GM12874 (cell line): ENCODE measurements around the gene SELENOO.

ENCODE experiments used
- CTCF ChIP-seq: IDR thresholded peaks from 2 replicates; pipeline ENCODE4 v1.5.1; 2011; ENCODE audit warnings: low read depth, mild to moderate bottlenecking, control low read depth, low read length, moderate library complexity; ENCODE audit not compliant: insufficient read depth

The SELENOO gene

GRCh38 chr22:50190182-50190940 lies 10.4 kb upstream of the SELENOO start:
- TF ChIP-seq CTCF, result peak; percentile 56

GRCh38 chr22:50190941-50191741 lies 9.7 kb upstream of the SELENOO start:
- no peak for TF ChIP-seq CTCF

GRCh38 chr22:50192436-50193204 lies 8.2 kb upstream of the SELENOO start:
- TF ChIP-seq CTCF, result no peak

- TF ChIP-seq CTCF, result no peak
Observed at GRCh38 chr22:50193621-50194020, 7.2 kb upstream of the SELENOO start.

GRCh38 chr22:50194037-50194805 lies 6.6 kb upstream of the SELENOO start:
- no peak for TF ChIP-seq CTCF

- TF ChIP-seq CTCF, result no peak
Observed at GRCh38 chr22:50196256-50196655, 4.6 kb upstream of the SELENOO start.
